ENCODE results near the gene RAD9B.
"Not testable (repeated sequence)": the region's sequence is repeated elsewhere in the genome, so short reads cannot be mapped to it uniquely, and the experiment has no call there.

Gene RAD9B

GRCh38 chr12:110537605-110538409 lies 35.7 kb downstream of the RAD9B start:
- no peak for DNase-seq (ENCODE audit: low read depth)
- TF ChIP-seq CTCF (conservative IDR thresholded peaks at IDR 0.05; ENCODE audit: low read depth, low read length), result no peak
- no peak overlapping the region for H3K4me3 ChIP-seq (ENCODE audit: low read depth, low read length)

DNA sequence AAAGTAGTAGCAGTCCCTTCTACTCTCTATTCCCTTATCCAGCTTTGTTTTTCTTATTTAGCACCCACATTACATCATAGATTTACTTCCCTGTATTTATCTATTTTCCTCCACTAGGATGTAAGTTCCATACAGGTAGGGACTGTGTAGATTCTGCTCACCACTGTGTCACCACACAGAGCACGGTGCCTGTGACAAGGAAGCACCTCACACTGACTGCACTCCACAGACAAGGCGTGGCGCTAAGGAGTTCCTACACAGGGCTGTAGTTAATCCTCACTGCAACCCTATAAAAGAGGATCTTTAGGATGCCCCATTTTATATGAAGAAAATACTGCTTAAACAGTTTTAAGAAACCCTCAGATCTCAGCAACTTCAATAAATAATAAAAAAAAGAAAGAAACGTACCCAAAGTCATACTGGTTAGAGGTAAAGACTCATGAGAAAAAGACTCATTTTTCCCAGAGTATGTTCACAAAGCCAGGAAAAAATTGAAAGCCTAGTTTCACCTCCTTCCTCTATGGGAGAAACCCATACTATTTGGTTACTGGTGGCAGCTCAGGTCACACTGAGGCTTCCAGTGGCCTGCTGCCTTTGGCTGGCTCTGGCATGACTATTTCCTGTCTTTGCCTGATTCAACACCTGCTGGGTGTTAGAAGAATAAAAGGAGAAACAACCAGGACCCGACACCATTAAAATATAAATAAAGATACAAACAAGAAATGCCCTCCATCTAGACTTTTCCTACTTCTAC lies 36.9 kb downstream of the RAD9B start:
- DNase-seq (ENCODE audit: low read depth), result no peak
- no peak for TF ChIP-seq CTCF (conservative IDR thresholded peaks at IDR 0.05; ENCODE audit: low read depth, low read length)
- no peak overlapping the region for H3K4me3 ChIP-seq (ENCODE audit: low read depth, low read length)

GRCh38 chr12:110540048-110540447 lies 37.9 kb downstream of the RAD9B start:
- DNase-seq (ENCODE audit: low read depth), result no peak
- no peak for TF ChIP-seq CTCF (conservative IDR thresholded peaks at IDR 0.05; ENCODE audit: low read depth, low read length)
- H3K4me3 ChIP-seq (ENCODE audit: low read depth, low read length), result no peak overlapping the region

- H3K4me3 ChIP-seq (ENCODE audit: low read depth, low read length), result no peak overlapping the region
- peak; percentile 97 for DNase-seq (ENCODE audit: low read depth)
- TF ChIP-seq CTCF (conservative IDR thresholded peaks at IDR 0.05; ENCODE audit: low read depth, low read length), result no peak
These were observed 41.3 kb downstream of the RAD9B start for GRCh38 chr12:110543252-110543959.

- H3K4me3 ChIP-seq (ENCODE audit: low read depth, low read length), result no peak overlapping the region
- no peak for DNase-seq (ENCODE audit: low read depth)
These were observed 41.8 kb downstream of the RAD9B start for GRCh38 chr12:110543965-110544364.

GRCh38 chr12:110545259-110545658 lies 43.1 kb downstream of the RAD9B start:
- not testable (repeated sequence) for H3K4me3 ChIP-seq (ENCODE audit: low read depth, low read length)
- DNase-seq (ENCODE audit: low read depth), result peak; percentile 90

More at GRCh38 chr12:110543965-110544364, 41.8 kb downstream of the RAD9B start:
- no peak for TF ChIP-seq CTCF (conservative IDR thresholded peaks at IDR 0.05; ENCODE audit: low read depth, low read length)

DNA sequence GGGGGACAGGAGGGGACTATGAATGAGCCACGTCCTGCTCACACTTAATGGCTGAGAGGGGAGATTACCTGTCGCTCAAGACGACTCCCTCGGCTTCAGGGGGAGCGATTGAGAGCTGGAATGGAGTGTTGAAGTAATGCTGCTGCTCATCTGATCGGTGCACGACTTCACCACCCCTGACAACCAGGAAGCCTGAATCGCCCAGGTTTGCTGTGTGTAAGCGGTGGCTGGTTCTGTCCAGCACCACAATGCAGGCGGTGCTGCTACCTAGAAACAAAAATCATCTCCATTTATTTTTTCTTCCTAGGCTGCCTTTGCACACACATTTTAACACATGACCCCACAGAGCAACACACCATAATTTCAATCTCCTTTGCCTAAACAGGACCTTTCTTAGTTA lies 43.7 kb downstream of the RAD9B start:
- peak; percentile 37 for DNase-seq (ENCODE audit: low read depth)
- no peak for TF ChIP-seq CTCF (conservative IDR thresholded peaks at IDR 0.05; ENCODE audit: low read depth, low read length)
- no peak overlapping the region for H3K4me3 ChIP-seq (ENCODE audit: low read depth, low read length)
